Testis (tissue), 3 donors: ENCODE results near the gene GORAB. TPM values are rescaled to one million over a fixed set of nuclear protein-coding genes. Genes with fewer than 3 reads are reported as not detected.

Source experiments
- DNase-seq: peaks from one replicate; pipeline ENCODE4 v3.0.0-alpha.2; 2019
- H3K27ac ChIP-seq, 2 donors: fragments of 200-600 bp; sonication (generic); one replicate each; pipeline ENCODE4 v1.5.1; 2019
- H3K27me3 ChIP-seq: fragments of 200-600 bp; sonication (generic); one replicate; pipeline ENCODE4 v1.5.1; 2019
- H3K36me3 ChIP-seq: fragments of 200-600 bp; sonication (generic); one replicate; pipeline ENCODE4 v1.5.1; 2017; ENCODE audit warnings: low read depth; ENCODE audit errors: missing control alignments
- H3K4me1 ChIP-seq: fragments of 200-600 bp; sonication (generic); one replicate; pipeline ENCODE4 v1.5.1; 2019
- H3K4me3 ChIP-seq, 2 donors: fragments of 200-600 bp; sonication (generic); one replicate each; pipeline ENCODE4 v1.5.1; 2017 to 2019
- H3K9me3 ChIP-seq: fragments of 200-600 bp; sonication (generic); one replicate; pipeline ENCODE4 v1.5.1; 2017
- CTCF ChIP-seq, 3 experiments: fragments of 450-650 bp in 2 of 3; fragments of 200-600 bp in 1 of 3; sonication (generic) in 1 of 3; IDR thresholded peaks; one replicate each; pipeline ENCODE4 v1.5.1; 2016 to 2019; ENCODE audit warnings: antibody characterized with exemption in 3 of 3, mild to moderate bottlenecking in 2 of 3, moderate library complexity in 1 of 3
- POLR2A ChIP-seq: fragments of 450-650 bp; IDR thresholded peaks from one replicate; pipeline ENCODE4 v1.6.1; 2017; ENCODE audit warnings: antibody characterized with exemption, mild to moderate bottlenecking, moderate library complexity
- WGBS, 2 donors: methylation state at CpG; one replicate each; pipeline ENCODE4 v1.1.5; 2018; 5-methylcytosine and 5-hydroxymethylcytosine counted together
- intact Hi-C: fragments of 100-400 bp; cut with DNase I; formaldehyde crosslinking; loops from one replicate; pipeline ENCODE4 v1.15.1; 2023; ENCODE audit warnings: low total_unique reads
- polyA plus RNA-seq: library from polyadenylated mRNA; stranded (reverse); fragments of 350-450 nt; fragmentation: Illumina TruSeq; extraction: RNeasy Lipid Tissue Mini Kit (QIAGEN cat#74804); gene quantifications from one replicate; pipeline ENCODE4 v1.2.3, GENCODE V29; 2014; ENCODE audit warnings: low read depth, low replicate concordance; ENCODE audit not compliant: insufficient read depth
- total RNA-seq, 2 donors: library from RNA; depleted of rRNA; stranded (reverse); fragments of >200 nt; gene quantifications; one replicate each; pipeline ENCODE4 v1.2.3, GENCODE V29; 2016

The GORAB gene
- total and polyA plus RNA-seq, 3 donors from 2014 or later, result 16.7 to 41.6 (median 23.5) TPM

GRCh38 chr1:170556917-170557316 lies 25.0 kb downstream of the GORAB start:
- intact Hi-C loops, result no loop called here
- Histone ChIP-seq H3K4me3 (no peak overlapping the region), H3K27me3 (no peaks in the 10 kb centered on the region), H3K36me3 (no peaks in the 10 kb centered on the region), H3K27ac (no peak overlapping the region), H3K4me1 (no peaks in the 10 kb centered on the region), H3K9me3 (no peaks in the 10 kb centered on the region)
- DNase-seq, result no peak
- TF ChIP-seq CTCF (IDR thresholded peaks at IDR 0.05) (no peak), POLR2A (no peak)

GRCh38 chr1:170558731-170559130 lies 26.8 kb downstream of the GORAB start:
- Histone ChIP-seq H3K4me1 (peaks cover 7% of the 10 kb centered on the region), H3K36me3 (no peaks in the 10 kb centered on the region), H3K4me3 (no peak overlapping the region), H3K27me3 (no peaks in the 10 kb centered on the region), H3K9me3 (no peaks in the 10 kb centered on the region), H3K27ac (no peak overlapping the region)
- WGBS, 2 donors, result 95 to 96% methylated on average over 5 of the region's 5 CpGs
- no peak for DNase-seq
- TF ChIP-seq CTCF (IDR thresholded peaks at IDR 0.05) (no peak), POLR2A (no peak)
- intact Hi-C loops, result no loop called here

GRCh38 chr1:170559166-170559565 lies 27.2 kb downstream of the GORAB start:
- intact Hi-C loops, result no loop called here
- Histone ChIP-seq H3K4me1 (peaks cover 7% of the 10 kb centered on the region), H3K27ac (no peak overlapping the region), H3K4me3 (no peak overlapping the region), H3K27me3 (no peaks in the 10 kb centered on the region), H3K9me3 (no peaks in the 10 kb centered on the region), H3K36me3 (no peaks in the 10 kb centered on the region)
- no peak for DNase-seq
- TF ChIP-seq CTCF (IDR thresholded peaks at IDR 0.05), result no peak
- TF ChIP-seq POLR2A, result no peak
- WGBS, 2 donors, result 74 to 95% methylated on average over 2 of the region's 2 CpGs

GRCh38 chr1:170560681-170561285 lies 28.8 kb downstream of the GORAB start:
- DNase-seq, result no peak
- TF ChIP-seq CTCF (IDR thresholded peaks at IDR 0.05) (no peak), POLR2A (no peak)
- H3K36me3 ChIP-seq, result no peaks in the 10 kb centered on the region
- H3K9me3 ChIP-seq, result no peaks in the 10 kb centered on the region
- peaks cover 7% of the 10 kb centered on the region for H3K4me1 ChIP-seq
- intact Hi-C loops, result no loop called here
- no peaks in the 10 kb centered on the region for H3K27me3 ChIP-seq
- WGBS, 2 donors, result 83 to 89% methylated on average over 4 of the region's 4 CpGs
- no peak overlapping the region for H3K4me3 ChIP-seq
- no peak overlapping the region for H3K27ac ChIP-seq

- H3K27me3 ChIP-seq, result no peaks in the 10 kb centered on the region
- no peak for TF ChIP-seq POLR2A
- TF ChIP-seq CTCF (IDR thresholded peaks at IDR 0.05), result no peak
- H3K4me3 ChIP-seq, result no peak overlapping the region
- intact Hi-C loops, result no loop called here
- H3K4me1 ChIP-seq, result peaks cover 7% of the 10 kb centered on the region
- H3K27ac ChIP-seq, result peak overlapping the region; percentile 32 to 77
- H3K9me3 ChIP-seq, result no peaks in the 10 kb centered on the region
- peak; percentile 65 for DNase-seq
- 39 to 44% methylated on average over 7 of the region's 7 CpGs for WGBS, 2 donors
- H3K36me3 ChIP-seq, result no peaks in the 10 kb centered on the region
Measured at GRCh38 chr1:170562646-170563338, 30.8 kb downstream of the GORAB start.
